A673 (cell line): ENCODE data around the gene CYP19A1. TPM values are rescaled to one million over a fixed set of nuclear protein-coding genes. Genes with fewer than 3 reads are reported as not detected.

Experiments
- BruUV-seq: library from RNA; stranded (reverse); fragments of 400-500 nt; replicated peaks from 2 replicates; lab custom pipeline; 2021; lab: Mats Ljungman, UMichigan
- CTCF ChIA-PET: fragments of 300-600 bp; sonication (Branson Sonifier 250); formaldehyde crosslinking; loops from one replicate; lab custom pipeline; 2022; ENCODE audit warnings: antibody characterized with exemption; lab: Charles Lee
- POLR2A ChIA-PET: fragments of 300-600 bp; sonication (Branson Sonifier 250); formaldehyde crosslinking; loops from one replicate; lab custom pipeline; 2022; ENCODE audit warnings: antibody characterized with exemption; ENCODE audit not compliant: low non-redundant PET; lab: Charles Lee
- DNase-seq: peaks from one replicate; pipeline ENCODE4 v3.0.0-alpha.2; 2015; ENCODE audit warnings: low spot score
- H3K27ac ChIP-seq: fragments of 200-600 bp; sonication (generic); 2 replicates; pipeline ENCODE4 v1.5.1; 2016; ENCODE audit warnings: mixed run types, low read depth, mild to moderate bottlenecking, mixed read lengths, antibody characterized with exemption, low read length; ENCODE audit not compliant: poor library complexity, severe bottlenecking
- H3K27me3 ChIP-seq: fragments of 200-600 bp; sonication (generic); replicated peaks from 2 replicates; pipeline ENCODE4 v1.6.1; 2017; ENCODE audit warnings: mixed run types, low read depth, mild to moderate bottlenecking, mixed read lengths, antibody characterized with exemption, low read length; ENCODE audit not compliant: insufficient read depth, poor library complexity
- H3K36me3 ChIP-seq: fragments of 200-600 bp; sonication (generic); 2 replicates; pipeline ENCODE4 v1.6.1; 2016; ENCODE audit warnings: mixed run types, mild to moderate bottlenecking, mixed read lengths, antibody characterized with exemption, low read length; ENCODE audit not compliant: insufficient read depth, poor library complexity, severe bottlenecking
- H3K4me1 ChIP-seq: fragments of 200-600 bp; sonication (generic); 2 replicates; pipeline ENCODE4 v1.6.1; 2017; ENCODE audit warnings: mixed run types, mild to moderate bottlenecking, mixed read lengths, antibody characterized with exemption, low read length; ENCODE audit not compliant: insufficient read depth, poor library complexity, severe bottlenecking
- H3K4me3 ChIP-seq: fragments of 200-600 bp; sonication (generic); 2 replicates; pipeline ENCODE4 v1.5.1; 2016; ENCODE audit warnings: low read depth, mixed run types, mild to moderate bottlenecking, mixed read lengths, low read length; ENCODE audit not compliant: poor library complexity, severe bottlenecking
- H3K9me3 ChIP-seq: fragments of 200-600 bp; sonication (generic); 2 replicates; pipeline ENCODE4 v1.6.1; 2016; ENCODE audit warnings: mixed run types, low read depth, mild to moderate bottlenecking, mixed read lengths, antibody characterized with exemption, low read length; ENCODE audit not compliant: poor library complexity, severe bottlenecking
- EZH2 ChIP-seq: fragments of 200-600 bp; sonication (generic); IDR thresholded peaks from 2 replicates; pipeline ENCODE4 v1.6.1; 2017; ENCODE audit warnings: borderline replicate concordance, low read depth, mild to moderate bottlenecking, mixed read lengths, antibody characterized with exemption, low read length; ENCODE audit not compliant: poor library complexity, severe bottlenecking
- intact Hi-C: fragments of 100-400 bp; cut with micrococcal nuclease; formaldehyde crosslinking; loops from one replicate; pipeline ENCODE4 v1.10.0; 2022; ENCODE audit not compliant: unreplicated experiment
- total RNA-seq: library from RNA; stranded (reverse); gene quantifications from 2 replicates; pipeline ENCODE4 v1.2.3, GENCODE V29; 2021
- TF ChIP-seq, protein P1 (sequence below): fragments of 300-800, 200-600 bp; sonication (generic); conservative IDR thresholded peaks from 2 replicates; pipeline ENCODE4 v1.5.1; 2017; ENCODE audit warnings: low read depth, mild to moderate bottlenecking, antibody characterized with exemption, low read length, moderate library complexity, mixed read lengths

The CYP19A1 gene
- total RNA-seq, 1 experiment from 2014 or later = 0.80 TPM

DNA sequence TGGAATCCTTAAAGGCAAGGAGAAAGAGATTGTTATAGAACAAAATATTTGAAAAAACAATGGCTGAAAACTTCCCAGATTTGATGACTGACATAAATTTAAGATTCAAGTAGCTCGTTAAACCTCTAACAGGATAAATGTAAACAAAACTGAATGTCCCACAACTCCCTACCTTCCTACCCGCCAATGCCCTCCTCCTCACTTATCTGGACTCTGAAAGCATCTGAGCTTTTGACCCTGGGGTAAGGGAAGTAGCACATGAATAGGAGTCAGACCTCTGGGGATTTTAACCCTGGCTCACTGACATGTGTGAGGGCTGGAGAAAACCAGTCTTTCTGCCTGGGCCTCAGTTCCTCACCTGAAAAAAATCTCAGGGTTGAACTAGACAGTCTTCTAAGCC is 26.9 kb downstream of the CYP19A1 start:
- H3K4me3 ChIP-seq = no peak overlapping the region
- no peaks in the 10 kb centered on the region for H3K27me3 ChIP-seq
- TF ChIP-seq EZH2 = no peak
- TF ChIP-seq, protein P1, sequence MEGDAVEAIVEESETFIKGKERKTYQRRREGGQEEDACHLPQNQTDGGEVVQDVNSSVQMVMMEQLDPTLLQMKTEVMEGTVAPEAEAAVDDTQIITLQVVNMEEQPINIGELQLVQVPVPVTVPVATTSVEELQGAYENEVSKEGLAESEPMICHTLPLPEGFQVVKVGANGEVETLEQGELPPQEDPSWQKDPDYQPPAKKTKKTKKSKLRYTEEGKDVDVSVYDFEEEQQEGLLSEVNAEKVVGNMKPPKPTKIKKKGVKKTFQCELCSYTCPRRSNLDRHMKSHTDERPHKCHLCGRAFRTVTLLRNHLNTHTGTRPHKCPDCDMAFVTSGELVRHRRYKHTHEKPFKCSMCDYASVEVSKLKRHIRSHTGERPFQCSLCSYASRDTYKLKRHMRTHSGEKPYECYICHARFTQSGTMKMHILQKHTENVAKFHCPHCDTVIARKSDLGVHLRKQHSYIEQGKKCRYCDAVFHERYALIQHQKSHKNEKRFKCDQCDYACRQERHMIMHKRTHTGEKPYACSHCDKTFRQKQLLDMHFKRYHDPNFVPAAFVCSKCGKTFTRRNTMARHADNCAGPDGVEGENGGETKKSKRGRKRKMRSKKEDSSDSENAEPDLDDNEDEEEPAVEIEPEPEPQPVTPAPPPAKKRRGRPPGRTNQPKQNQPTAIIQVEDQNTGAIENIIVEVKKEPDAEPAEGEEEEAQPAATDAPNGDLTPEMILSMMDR = no peak
- H3K4me1 ChIP-seq = no peaks in the 10 kb centered on the region
- no peaks in the 10 kb centered on the region for H3K36me3 ChIP-seq
- H3K27ac ChIP-seq = no peak overlapping the region
- no TSS peak for BruUV-seq
- no peak for DNase-seq
- no peaks in the 10 kb centered on the region for H3K9me3 ChIP-seq
- ChIA-PET POLR2A (no interaction called here), CTCF (no interaction called here)
- intact Hi-C loops = no loop called here

DNA sequence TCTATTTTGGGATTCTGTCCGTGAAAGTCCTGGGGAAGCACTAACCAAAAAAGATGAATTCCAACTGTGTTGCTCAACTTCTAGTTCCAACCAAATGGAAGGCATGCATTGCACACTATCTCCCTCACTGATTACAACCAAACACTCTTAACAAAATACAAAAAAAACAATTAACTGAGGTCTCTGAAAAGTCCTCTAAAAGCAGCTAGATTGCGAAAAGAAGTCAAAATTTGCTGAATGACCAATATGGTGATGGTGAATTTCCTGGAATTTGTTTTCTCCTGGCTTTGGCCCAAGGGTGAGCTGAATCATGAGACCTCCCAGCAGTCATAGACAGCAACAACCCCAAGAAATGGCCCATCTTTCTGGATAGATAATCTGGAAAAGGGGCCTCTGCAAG is 28.3 kb downstream of the CYP19A1 start:
- Histone ChIP-seq H3K27me3 (no peaks in the 10 kb centered on the region), H3K27ac (no peak overlapping the region), H3K4me1 (no peaks in the 10 kb centered on the region), H3K36me3 (no peaks in the 10 kb centered on the region), H3K4me3 (no peak overlapping the region), H3K9me3 (no peaks in the 10 kb centered on the region)
- DNase-seq = no peak
- intact Hi-C loops = no loop called here
- POLR2A ChIA-PET = no interaction called here
- TF ChIP-seq EZH2 = no peak
- BruUV-seq = no TSS peak
- CTCF ChIA-PET = no interaction called here

GRCh38 chr15:51307811-51308210 is 30.6 kb downstream of the CYP19A1 start:
- no peaks in the 10 kb centered on the region for H3K4me1 ChIP-seq
- H3K27ac ChIP-seq = no peak overlapping the region
- no peak overlapping the region for H3K4me3 ChIP-seq
- no peaks in the 10 kb centered on the region for H3K9me3 ChIP-seq
- no peaks in the 10 kb centered on the region for H3K36me3 ChIP-seq
- BruUV-seq = no TSS peak
- TF ChIP-seq, protein P1 = no peak
- no peak for TF ChIP-seq EZH2
- POLR2A ChIA-PET = no interaction called here
- intact Hi-C loops = no loop called here
- peak; percentile 48 for DNase-seq
- H3K27me3 ChIP-seq = no peaks in the 10 kb centered on the region
- CTCF ChIA-PET = no interaction called here

DNA sequence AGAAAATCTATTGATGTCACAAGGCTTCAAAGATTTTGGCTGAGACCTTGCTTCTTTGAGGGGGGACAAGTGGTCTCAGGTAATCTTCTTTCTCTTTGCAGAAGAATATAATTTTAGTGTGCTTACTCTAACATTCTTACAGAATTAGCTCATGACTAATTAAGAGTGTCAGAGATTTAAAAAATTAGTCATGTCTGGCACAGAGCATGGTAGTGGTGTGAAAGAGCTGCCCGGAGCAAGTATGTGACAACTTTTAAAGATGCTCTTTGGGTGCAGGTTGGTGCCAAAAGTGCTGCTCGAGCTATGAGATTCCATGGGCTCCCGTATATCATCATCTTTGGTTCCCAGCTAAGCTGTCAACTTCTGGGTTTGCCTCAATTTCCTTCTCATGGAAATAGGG is 31.1 kb downstream of the CYP19A1 start:
- intact Hi-C loops = no loop called here
- Histone ChIP-seq H3K4me3 (no peak overlapping the region), H3K27ac (no peak overlapping the region), H3K27me3 (no peaks in the 10 kb centered on the region), H3K36me3 (no peaks in the 10 kb centered on the region), H3K4me1 (no peaks in the 10 kb centered on the region), H3K9me3 (no peaks in the 10 kb centered on the region)
- POLR2A ChIA-PET = no interaction called here
- no peak for TF ChIP-seq EZH2
- TF ChIP-seq, protein P1 = no peak
- no TSS peak for BruUV-seq
- no peak for DNase-seq
- CTCF ChIA-PET = no interaction called here
